Measurements from ENCODE around the gene PPP2R2C. TPM values are rescaled to one million over a fixed set of nuclear protein-coding genes. Genes with fewer than 3 reads are reported as not detected.

PPP2R2C gene
- total RNA-seq, 1 experiment from 2014 or later: 32.9 TPM

- no peak for TF ChIP-seq ZBTB33 (IDR thresholded peaks at IDR 0.05; ENCODE audit: extremely low read depth, insufficient replicate concordance, low read length)
Measured at GRCh38 chr4:6355052-6355451, 117.4 kb downstream of the PPP2R2C start (continued).

GRCh38 chr4:6354626-6355025 lies 117.8 kb downstream of the PPP2R2C start:
- no peak overlapping the region for H3K9ac ChIP-seq (ENCODE audit: low read length)
- H3K79me2 ChIP-seq (ENCODE audit: insufficient read depth, low read length): no peaks in the 10 kb centered on the region
- H4K20me1 ChIP-seq (ENCODE audit: insufficient read depth): no peaks in the 10 kb centered on the region
- H3K4me2 ChIP-seq (ENCODE audit: low read length): no peak overlapping the region
- no peaks in the 10 kb centered on the region for H3K27me3 ChIP-seq (ENCODE audit: insufficient read depth, low read length)
- ChIA-PET CTCF (no interaction called here), POLR2A (no interaction called here), RAD21 (ENCODE audit: low non-redundant PET in 1 of 2, low total read pairs in 2 of 2, uncharacterized antibody in 2 of 2, unreplicated experiment in 2 of 2) (no interaction called here)
- BruUV-seq (replicated peaks): no TSS peak
- no peak overlapping the region for H2AFZ ChIP-seq (ENCODE audit: low read depth, low read length, poor library complexity, severe bottlenecking)
- ATAC-seq (no peak), DNase-seq (ENCODE audit: low read depth, low spot score) (no peak)
- intact Hi-C loops (cut with micrococcal nuclease): no loop called here
- H3K27ac ChIP-seq (ENCODE audit: low read depth, low read length): no peak overlapping the region
- no peaks in the 10 kb centered on the region for H3K9me3 ChIP-seq (ENCODE audit: control insufficient read depth in 1 of 2, insufficient read depth in 1 of 2, low read depth in 1 of 2, low read length in 2 of 2)
- no peaks in the 10 kb centered on the region for H3K4me1 ChIP-seq (ENCODE audit: control insufficient read depth in 1 of 2, insufficient read depth in 2 of 2, low read length in 2 of 2)
- no peak overlapping the region for H3K4me3 ChIP-seq (replicated peaks in 1 of 2; ENCODE audit: low read depth in 1 of 2, low read length in 2 of 2)
- H3K36me3 ChIP-seq (ENCODE audit: control insufficient read depth in 1 of 2, insufficient read depth in 2 of 2, low read length in 2 of 2): no peaks in the 10 kb centered on the region
- no peaks in the 10 kb centered on the region for H3K9me2 ChIP-seq (ENCODE audit: insufficient read depth)
- TF ChIP-seq POLR2AphosphoS5 (IDR thresholded peaks at IDR 0.05; ENCODE audit: low read depth, low read length): no peak
- TF ChIP-seq MAX (IDR thresholded peaks at IDR 0.05): no peak
- no peak for TF ChIP-seq SRF (IDR thresholded peaks at IDR 0.05; ENCODE audit: low read depth)
- TF ChIP-seq EZH2 (IDR thresholded peaks at IDR 0.05): no peak
- TF ChIP-seq CTCF (IDR thresholded peaks at IDR 0.05 in 2 of 3, conservative IDR thresholded peaks at IDR 0.05 in 1 of 3; ENCODE audit: borderline replicate concordance in 1 of 3, insufficient read depth in 1 of 3, low read depth in 2 of 3, low read length in 2 of 3): no peak
- TF ChIP-seq RAD21 (IDR thresholded peaks at IDR 0.05; ENCODE audit: low read depth): no peak
- no peak for TF ChIP-seq REST (IDR thresholded peaks at IDR 0.05; ENCODE audit: low read depth)
- TF ChIP-seq FOSL1 (IDR thresholded peaks at IDR 0.05; ENCODE audit: low read depth): no peak
- TF ChIP-seq ZBTB33 (IDR thresholded peaks at IDR 0.05; ENCODE audit: extremely low read depth, insufficient replicate concordance, low read length): no peak
- TF ChIP-seq YY1 (IDR thresholded peaks at IDR 0.05; ENCODE audit: extremely low read depth, insufficient replicate concordance, low read depth, low read length): no peak
- no peak for TF ChIP-seq SP1 (IDR thresholded peaks at IDR 0.05; ENCODE audit: low read depth)
- no peak for TF ChIP-seq SIN3A (IDR thresholded peaks at IDR 0.05; ENCODE audit: low read depth)
- TF ChIP-seq CBX3 (IDR thresholded peaks at IDR 0.05; ENCODE audit: low read depth): no peak
- no peak for TF ChIP-seq JUND (IDR thresholded peaks at IDR 0.05)
- TF ChIP-seq ZNF274 (IDR thresholded peaks at IDR 0.05; ENCODE audit: low read depth, low read length): no peak
- TF ChIP-seq EGR1 (IDR thresholded peaks at IDR 0.05; ENCODE audit: low read depth): no peak

Data from HCT116 (cell line).